HEK293 (cell line): ENCODE data around the gene MNX1.

Experiments
- CTCF ChIA-PET: fragments of 350-600 bp; formaldehyde crosslinking; extraction: SDS; loops from one replicate; lab custom pipeline; 2021; ENCODE audit warnings: antibody characterized with exemption; lab: Yijun Ruan, JAX
- POLR2A ChIA-PET: fragments of 300-600 bp; formaldehyde crosslinking; extraction: SDS; loops from one replicate; lab custom pipeline; 2020; ENCODE audit warnings: antibody characterized with exemption, inconsistent platforms; lab: Yijun Ruan, JAX
- H3K27ac ChIP-seq: fragments of 200-500 bp; sonication (Bioruptor generic); 2 replicates; pipeline ENCODE4 v1.5.1; 2014; ENCODE audit warnings: low read depth, low read length, control low read depth, inconsistent platforms; ENCODE audit errors: extremely low read depth
- H3K36me3 ChIP-seq, 2 experiments: fragments of 200-500 bp in 1 of 2; sonication (Bioruptor generic) in 1 of 2; 1 replicate in 1 of 2; 2 replicates in 1 of 2; pipeline ENCODE4 v1.5.1; 2014 to 2017; ENCODE audit warnings: inconsistent platforms in 2 of 2, low read length in 2 of 2; ENCODE audit not compliant: control insufficient read depth in 2 of 2, insufficient read depth in 1 of 2
- H3K4me1 ChIP-seq: fragments of 200-500 bp; sonication (Bioruptor generic); 2 replicates; pipeline ENCODE4 v1.5.1; 2014; ENCODE audit warnings: mild to moderate bottlenecking, low read length, inconsistent platforms; ENCODE audit not compliant: control insufficient read depth, insufficient read depth
- H3K4me3 ChIP-seq: 2 replicates; pipeline ENCODE4 v1.5.1; 2011; ENCODE audit warnings: low read depth, mild to moderate bottlenecking, control low read depth, low read length, moderate library complexity
- H3K9me3 ChIP-seq: fragments of 200-500 bp; sonication (Bioruptor generic); 2 replicates; pipeline ENCODE4 v1.5.1; 2014; ENCODE audit warnings: low read depth, low read length, inconsistent platforms; ENCODE audit not compliant: control insufficient read depth, insufficient read depth
- ELK4 ChIP-seq: IDR thresholded peaks from 2 replicates; pipeline ENCODE4 v1.6.1; 2011; ENCODE audit warnings: mild to moderate bottlenecking, low read depth, low read length, borderline replicate concordance
- GFI1B ChIP-seq: fragments of 450-650 bp; formaldehyde crosslinking; IDR thresholded peaks from 2 replicates; pipeline ENCODE4 v1.5.1; 2016; ENCODE audit warnings: missing biosample characterization, missing genetic modification characterization
- OSR2 ChIP-seq: fragments of 450-650 bp; formaldehyde crosslinking; IDR thresholded peaks from 2 replicates; pipeline ENCODE4 v1.5.1; 2016; ENCODE audit warnings: missing biosample characterization, missing genetic modification characterization
- RBAK ChIP-seq: fragments of 450-650 bp; formaldehyde crosslinking; IDR thresholded peaks from 2 replicates; pipeline ENCODE4 v1.5.1; 2016; ENCODE audit warnings: missing biosample characterization, missing genetic modification characterization
- SCRT2 ChIP-seq: fragments of 450-650 bp; formaldehyde crosslinking; IDR thresholded peaks from 2 replicates; pipeline ENCODE4 v1.5.1; 2016; ENCODE audit warnings: missing biosample characterization, missing genetic modification characterization
- TSHZ1 ChIP-seq: fragments of 450-650 bp; formaldehyde crosslinking; IDR thresholded peaks from 2 replicates; pipeline ENCODE4 v1.5.1; 2016; ENCODE audit warnings: missing biosample characterization, missing genetic modification characterization, borderline replicate concordance
- ZBTB44 ChIP-seq: fragments of 450-650 bp; IDR thresholded peaks from 2 replicates; pipeline ENCODE4 v1.5.1; 2018; ENCODE audit warnings: missing biosample characterization, mild to moderate bottlenecking, missing genetic modification characterization
- ZBTB7A ChIP-seq: fragments of 450-650 bp; formaldehyde crosslinking; IDR thresholded peaks from 2 replicates; pipeline ENCODE4 v1.5.1; 2016; ENCODE audit warnings: low read depth, missing biosample characterization, missing genetic modification characterization
- ZNF148 ChIP-seq: fragments of 450-650 bp; formaldehyde crosslinking; IDR thresholded peaks from 2 replicates; pipeline ENCODE4 v1.5.0; 2017; ENCODE audit warnings: missing biosample characterization, missing genetic modification characterization, borderline replicate concordance
- ZNF184 ChIP-seq: fragments of 450-650 bp; IDR thresholded peaks from 2 replicates; pipeline ENCODE4 v1.5.1; 2018; ENCODE audit warnings: missing biosample characterization, mild to moderate bottlenecking, missing genetic modification characterization
- ZNF221 ChIP-seq: fragments of 450-650 bp; formaldehyde crosslinking; IDR thresholded peaks from 2 replicates; pipeline ENCODE4 v1.5.1; 2017; ENCODE audit warnings: missing biosample characterization, missing genetic modification characterization, borderline replicate concordance
- ZNF266 ChIP-seq: fragments of 450-650 bp; formaldehyde crosslinking; IDR thresholded peaks from 2 replicates; pipeline ENCODE4 v1.5.1; 2016; ENCODE audit warnings: missing biosample characterization, missing genetic modification characterization, low read depth
- ZNF292 ChIP-seq: fragments of 450-650 bp; formaldehyde crosslinking; IDR thresholded peaks from 2 replicates; pipeline ENCODE4 v1.5.1; 2016; ENCODE audit warnings: low read depth, missing biosample characterization, missing genetic modification characterization, borderline replicate concordance
- ZNF362 ChIP-seq: fragments of 450-650 bp; formaldehyde crosslinking; IDR thresholded peaks from 2 replicates; pipeline ENCODE4 v1.5.1; 2016; ENCODE audit warnings: missing biosample characterization, missing genetic modification characterization
- ZNF449 ChIP-seq: fragments of 450-650 bp; formaldehyde crosslinking; IDR thresholded peaks from 2 replicates; pipeline ENCODE4 v1.5.1; 2017; ENCODE audit warnings: missing biosample characterization, mild to moderate bottlenecking, missing genetic modification characterization, moderate library complexity
- ZNF558 ChIP-seq: fragments of 450-650 bp; formaldehyde crosslinking; IDR thresholded peaks from 2 replicates; pipeline ENCODE4 v1.5.1; 2016; ENCODE audit warnings: missing biosample characterization, missing genetic modification characterization
- ZNF645 ChIP-seq: fragments of 450-650 bp; formaldehyde crosslinking; IDR thresholded peaks from 2 replicates; pipeline ENCODE4; 2016; ENCODE audit warnings: missing biosample characterization, missing genetic modification characterization
- ZNF704 ChIP-seq: fragments of 450-650 bp; formaldehyde crosslinking; IDR thresholded peaks from 2 replicates; pipeline ENCODE4 v1.5.1; 2016; ENCODE audit warnings: missing biosample characterization, missing genetic modification characterization

MNX1 gene

GRCh38 chr7:157021071-157021870 lies 10.8 kb upstream of the MNX1 start:
- H3K4me1 ChIP-seq, result no peaks in the 10 kb centered on the region
- ChIA-PET CTCF (interaction anchor here (0.7 kb wide), 1 partner anchor 1748 kb away, joined by 3 read pairs; no protein-coding TSS in a partner anchor), POLR2A (no interaction called here)
- H3K9me3 ChIP-seq, result no peaks in the 10 kb centered on the region
- TF ChIP-seq ZNF704 (tag by site-specific recombination), result no peak
- no peak for TF ChIP-seq ZNF292 (tag by site-specific recombination)
- no peak for TF ChIP-seq ZNF362 (tag by site-specific recombination)
- no peak for TF ChIP-seq ZNF221 (tag by site-specific recombination)
- no peak for TF ChIP-seq RBAK (tag by site-specific recombination)
- TF ChIP-seq ZBTB7A (tag by site-specific recombination), result no peak
- TF ChIP-seq ZNF184, result no peak
- no peak for TF ChIP-seq TSHZ1
- TF ChIP-seq OSR2 (tag by site-specific recombination), result no peak
- TF ChIP-seq ZNF645 (tag by site-specific recombination), result no peak
- H3K27ac ChIP-seq, result no peak overlapping the region
- H3K4me3 ChIP-seq, result no peak overlapping the region
- no peaks in the 10 kb centered on the region for H3K36me3 ChIP-seq

GRCh38 chr7:157020514-157021070 lies 10.1 kb upstream of the MNX1 start:
- H3K36me3 ChIP-seq, result no peaks in the 10 kb centered on the region
- ChIA-PET CTCF (interaction anchor here (0.7 kb wide), 1 partner anchor 1747 kb away, joined by 3 read pairs; no protein-coding TSS in a partner anchor), POLR2A (no interaction called here)
- no peaks in the 10 kb centered on the region for H3K9me3 ChIP-seq
- no peaks in the 10 kb centered on the region for H3K4me1 ChIP-seq
- H3K27ac ChIP-seq, result no peak overlapping the region
- no peak overlapping the region for H3K4me3 ChIP-seq
- TF ChIP-seq SCRT2 (tag by site-specific recombination), result no peak
- TF ChIP-seq ZNF558 (tag by site-specific recombination), result no peak
- TF ChIP-seq ELK4, result no peak
- TF ChIP-seq ZNF266 (tag by site-specific recombination), result no peak
- no peak for TF ChIP-seq ZNF292 (tag by site-specific recombination)
- TF ChIP-seq ZNF148 (tag by site-specific recombination), result no peak
- no peak for TF ChIP-seq GFI1B (tag by site-specific recombination)
- no peak for TF ChIP-seq ZNF449
- TF ChIP-seq ZBTB44 (tag by site-specific recombination), result no peak
